HG02763 (cell line): ENCODE measurements around the gene FAM43A.

Source experiments
- ATAC-seq: cut with Tn5 transposase; IDR thresholded peaks from one replicate; pipeline ENCODE4 v1.9.1; 2021; ENCODE audit warnings: mild to moderate bottlenecking, moderate library complexity; ENCODE audit not compliant: unreplicated experiment

The FAM43A gene

GRCh38 chr3:194707147-194707540, 21.5 kb downstream of the FAM43A start:
- ATAC-seq = no peak

- ATAC-seq = no peak
Observed at GRCh38 chr3:194711286-194711685, 25.6 kb downstream of the FAM43A start.

GRCh38 chr3:194711913-194712312, 26.2 kb downstream of the FAM43A start:
- ATAC-seq = no peak

GRCh38 chr3:194713299-194714136, 27.8 kb downstream of the FAM43A start:
- ATAC-seq = no peak

DNA sequence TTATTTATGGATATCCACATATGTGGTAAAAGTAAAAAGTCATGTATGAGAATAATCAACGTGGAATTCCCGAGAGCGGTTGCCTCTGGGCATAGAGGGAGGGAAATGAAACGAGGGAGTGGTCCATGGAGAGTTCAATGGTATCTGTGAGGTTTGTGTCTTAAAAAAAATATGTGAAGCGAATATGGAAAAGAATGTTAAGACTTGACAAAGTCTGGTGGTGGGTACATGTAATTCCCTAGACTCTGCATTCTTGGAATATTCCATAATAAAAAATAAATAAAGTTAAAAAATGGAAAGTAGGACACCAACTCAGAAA, 28.4 kb downstream of the FAM43A start:
- ATAC-seq = no peak

DNA sequence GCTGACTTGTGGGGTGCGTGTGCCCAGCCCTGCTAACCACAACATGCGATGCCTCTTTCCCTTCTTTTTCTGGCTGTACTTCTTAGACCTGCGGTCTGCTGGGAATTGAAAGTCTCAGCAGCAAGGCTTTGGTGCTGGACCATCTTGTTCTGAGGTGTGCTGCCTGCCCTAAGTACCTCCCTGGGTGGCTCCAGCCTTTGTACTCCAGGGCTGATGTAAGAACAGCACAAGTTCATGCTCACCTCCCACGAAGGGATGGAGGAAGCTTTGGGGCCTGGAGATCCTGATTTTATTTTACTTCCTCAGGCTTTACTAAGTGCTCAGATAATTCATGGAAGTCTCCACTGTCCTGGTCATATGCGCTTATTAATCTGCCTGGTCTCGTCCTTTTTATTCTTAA, 28.9 kb downstream of the FAM43A start:
- no peak for ATAC-seq

DNA sequence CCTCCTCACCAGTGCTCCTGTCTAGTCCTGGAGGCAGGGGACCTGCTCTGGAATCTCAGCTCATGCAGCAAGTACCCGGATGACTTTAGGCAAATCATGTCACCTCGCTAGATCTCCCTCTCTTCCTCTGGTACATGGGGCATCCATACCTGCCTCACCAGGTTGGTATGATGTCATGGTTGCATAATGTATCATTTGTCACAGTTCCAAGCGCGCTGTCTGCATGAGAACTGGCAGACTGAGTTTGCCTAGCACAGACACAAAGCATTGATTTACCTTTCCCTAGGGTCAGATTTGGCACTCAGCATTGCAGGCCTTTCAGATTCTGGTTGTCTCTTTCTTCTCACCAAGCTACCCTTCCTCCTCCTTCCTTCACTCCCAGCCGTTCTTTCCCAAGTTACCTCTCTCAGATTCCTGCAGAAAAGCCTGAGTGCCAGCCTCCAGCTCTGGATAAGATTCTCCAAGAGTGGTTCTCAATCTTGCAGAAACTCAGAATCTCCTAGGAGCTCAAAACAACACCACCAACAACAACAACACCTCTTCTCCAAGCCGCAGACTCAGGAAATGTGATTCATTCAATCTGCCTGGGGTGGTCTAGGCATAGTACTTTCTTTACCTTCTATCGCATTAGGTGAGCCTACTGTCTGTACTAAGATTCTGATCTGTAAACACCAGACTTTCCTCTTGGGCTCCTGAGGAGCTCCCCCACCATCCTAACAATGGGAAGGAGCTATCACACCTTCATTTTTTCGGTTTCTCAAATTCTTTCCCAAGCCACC, 29.5 kb downstream of the FAM43A start:
- no peak for ATAC-seq

DNA sequence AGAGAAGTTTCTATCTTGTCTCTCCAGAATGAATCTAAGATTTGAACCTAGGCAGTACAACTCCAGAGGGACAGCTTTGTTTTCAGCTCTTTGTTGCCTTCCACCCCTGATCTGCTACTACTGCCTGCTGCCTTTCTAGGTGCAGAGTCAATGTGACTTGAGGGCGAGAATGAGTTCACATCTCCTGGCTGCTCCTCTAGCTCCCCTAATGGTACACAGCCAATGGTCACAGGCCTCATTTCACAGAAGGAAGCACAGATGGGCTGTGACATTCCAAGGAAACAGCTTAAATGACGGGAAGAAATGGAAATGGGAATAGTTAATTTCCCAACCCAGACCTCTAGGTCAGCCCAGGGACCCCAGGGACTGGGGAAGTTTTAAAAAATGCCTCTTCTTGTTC, 32.4 kb downstream of the FAM43A start:
- no peak for ATAC-seq

- ATAC-seq = no peak
Observed at GRCh38 chr3:194720048-194720447, 34.4 kb downstream of the FAM43A start.

GRCh38 chr3:194723846-194724618, 38.3 kb downstream of the FAM43A start:
- no peak for ATAC-seq

DNA sequence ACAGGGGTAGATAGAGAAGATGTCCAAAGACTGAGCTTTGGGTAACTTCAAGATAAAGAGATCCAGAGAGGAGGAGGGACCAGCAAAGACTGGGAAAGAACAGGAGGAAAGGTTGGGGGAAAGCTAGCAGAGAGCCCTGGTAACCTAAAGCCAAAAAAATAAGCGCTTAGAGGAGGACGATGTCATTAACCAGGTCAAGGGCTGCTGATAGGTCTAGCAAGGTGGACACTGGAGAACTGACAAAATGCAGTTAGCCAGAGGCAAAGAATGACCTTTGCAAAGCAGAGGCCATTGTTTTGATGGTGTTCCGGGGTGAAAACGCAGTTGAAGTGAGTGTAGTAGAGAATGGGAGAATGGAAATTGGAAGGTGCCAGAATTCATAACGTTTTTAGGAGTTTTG, 39.7 kb downstream of the FAM43A start:
- no peak for ATAC-seq

GRCh38 chr3:194727435-194728128, 41.9 kb downstream of the FAM43A start:
- ATAC-seq = no peak

DNA sequence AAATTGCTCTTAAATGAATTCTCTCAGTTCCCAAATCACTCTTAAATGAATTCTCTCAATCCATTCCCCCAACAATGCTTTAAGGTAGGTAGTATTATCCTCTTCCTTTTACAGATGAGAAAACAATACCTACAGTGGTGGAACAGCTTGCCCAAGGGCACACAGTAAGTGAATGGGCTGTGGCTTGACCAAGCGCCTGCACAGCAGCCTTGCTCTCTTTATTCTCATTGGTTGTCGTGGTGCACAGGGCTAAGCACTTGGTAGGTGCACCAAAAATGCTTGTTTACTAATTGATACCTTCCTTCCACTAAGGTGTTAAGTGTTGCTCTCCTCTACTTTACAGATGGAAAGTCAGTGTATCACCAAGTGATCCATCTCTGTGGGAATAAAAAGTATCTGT, 43.3 kb downstream of the FAM43A start:
- no peak for ATAC-seq

DNA sequence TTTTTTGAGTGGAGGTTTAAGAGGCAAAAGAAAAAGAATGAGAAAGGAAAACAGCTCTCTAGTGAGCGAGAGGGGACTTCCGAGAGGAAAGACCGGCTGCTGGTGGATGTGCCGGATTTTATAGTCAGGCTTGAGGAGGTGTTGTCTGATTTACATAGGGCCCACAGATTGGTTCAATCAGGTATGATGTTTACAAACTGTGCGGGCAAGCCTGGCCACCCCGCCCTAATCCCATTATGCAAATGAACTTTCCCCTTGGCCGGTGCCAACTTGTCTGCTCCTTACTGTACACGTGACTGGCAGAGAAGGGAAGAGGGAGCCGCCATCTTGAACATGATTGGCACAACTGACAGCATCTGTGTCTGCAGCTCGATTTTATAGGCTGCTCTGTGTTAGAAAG, 44.7 kb downstream of the FAM43A start:
- no peak for ATAC-seq

DNA sequence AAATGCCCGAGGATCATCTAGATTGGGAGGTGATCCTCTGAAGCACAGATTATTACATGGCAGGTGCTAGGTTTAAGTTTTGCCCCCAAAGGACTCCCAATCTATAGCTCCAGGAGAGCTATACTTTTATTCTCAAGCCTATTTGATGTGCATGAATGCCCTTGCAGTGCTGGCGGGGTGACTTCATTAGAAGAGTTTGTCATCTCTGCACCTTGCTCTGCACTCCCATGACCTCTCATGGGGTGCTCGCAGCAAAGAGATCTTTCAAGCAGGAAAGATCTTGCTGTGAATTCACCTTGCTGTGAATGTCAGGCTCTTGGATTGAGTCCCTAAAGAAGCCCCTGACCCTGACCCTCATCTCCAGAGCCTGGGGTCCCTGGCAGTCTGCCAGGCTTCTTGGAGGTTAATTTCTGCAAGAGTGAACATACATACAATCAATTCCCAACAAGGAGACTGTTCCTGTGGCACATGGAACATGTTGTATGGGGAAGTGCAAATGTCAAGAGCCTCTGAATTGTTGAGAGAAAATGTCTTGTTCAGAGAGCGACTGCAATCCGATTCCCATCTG, 45.9 kb downstream of the FAM43A start:
- no peak for ATAC-seq

DNA sequence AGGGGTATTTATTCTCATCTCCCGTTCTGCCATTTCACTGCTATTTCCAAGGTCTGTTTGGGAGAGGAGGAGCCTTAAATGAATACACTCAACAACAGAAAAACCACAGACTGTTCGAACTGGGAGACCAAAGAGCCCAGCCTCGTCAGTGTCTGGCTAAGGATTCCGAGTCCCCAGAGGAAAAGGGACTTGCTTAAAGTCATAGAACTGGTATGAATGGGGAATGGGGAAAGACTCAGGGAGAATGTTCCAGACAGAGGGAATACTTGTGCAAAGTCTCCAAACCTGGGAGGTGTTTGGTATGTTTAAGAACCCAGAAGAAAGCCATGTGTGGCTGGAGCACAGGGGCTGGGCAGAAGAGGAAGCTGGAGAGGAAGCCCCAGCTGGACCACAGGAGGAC, 46.9 kb downstream of the FAM43A start:
- ATAC-seq = no peak

DNA sequence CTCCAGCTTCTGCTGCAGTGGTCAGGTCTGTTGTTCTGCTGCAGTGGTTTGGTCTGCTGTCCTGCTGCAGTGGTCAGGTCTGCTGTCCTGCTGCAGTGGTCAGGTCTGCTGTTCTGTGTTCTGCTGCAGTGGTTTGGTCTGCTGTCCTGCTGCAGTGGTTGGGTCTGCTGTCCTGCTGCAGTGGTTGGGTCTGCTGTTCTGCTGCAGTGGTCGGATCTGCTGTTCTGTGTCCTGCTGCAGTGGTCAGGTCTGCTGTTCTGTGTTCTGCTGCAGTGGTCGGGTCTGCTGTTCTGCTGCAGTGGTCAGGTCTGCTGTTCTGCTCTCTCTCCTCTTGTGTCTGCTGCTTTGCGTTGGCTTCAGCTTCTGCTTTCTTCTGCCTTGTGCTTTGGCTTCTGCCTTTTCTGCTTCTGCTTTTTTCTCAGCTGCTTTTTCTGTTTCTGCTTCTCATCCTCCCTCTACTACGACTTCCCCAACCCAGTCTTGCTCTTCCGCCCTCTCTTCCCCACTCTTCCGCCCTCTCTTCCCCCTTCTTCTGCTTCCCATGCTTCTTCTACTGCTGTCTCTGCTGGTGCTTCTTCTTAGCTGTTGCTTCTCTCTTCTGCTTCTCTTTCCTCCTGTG, 50.7 kb downstream of the FAM43A start:
- no peak for ATAC-seq

GRCh38 chr3:194736896-194737600, 51.4 kb downstream of the FAM43A start:
- ATAC-seq = no peak
